HG03139 (cell line): ENCODE data around the gene FPGT.
"Not testable (repeated sequence)": the region's sequence is repeated elsewhere in the genome, so short reads cannot be mapped to it uniquely, and the experiment has no call there.

Experiments used
- ATAC-seq: cut with Tn5 transposase; IDR thresholded peaks from one replicate; pipeline ENCODE4 v1.9.1; 2021; ENCODE audit not compliant: unreplicated experiment

FPGT gene

DNA sequence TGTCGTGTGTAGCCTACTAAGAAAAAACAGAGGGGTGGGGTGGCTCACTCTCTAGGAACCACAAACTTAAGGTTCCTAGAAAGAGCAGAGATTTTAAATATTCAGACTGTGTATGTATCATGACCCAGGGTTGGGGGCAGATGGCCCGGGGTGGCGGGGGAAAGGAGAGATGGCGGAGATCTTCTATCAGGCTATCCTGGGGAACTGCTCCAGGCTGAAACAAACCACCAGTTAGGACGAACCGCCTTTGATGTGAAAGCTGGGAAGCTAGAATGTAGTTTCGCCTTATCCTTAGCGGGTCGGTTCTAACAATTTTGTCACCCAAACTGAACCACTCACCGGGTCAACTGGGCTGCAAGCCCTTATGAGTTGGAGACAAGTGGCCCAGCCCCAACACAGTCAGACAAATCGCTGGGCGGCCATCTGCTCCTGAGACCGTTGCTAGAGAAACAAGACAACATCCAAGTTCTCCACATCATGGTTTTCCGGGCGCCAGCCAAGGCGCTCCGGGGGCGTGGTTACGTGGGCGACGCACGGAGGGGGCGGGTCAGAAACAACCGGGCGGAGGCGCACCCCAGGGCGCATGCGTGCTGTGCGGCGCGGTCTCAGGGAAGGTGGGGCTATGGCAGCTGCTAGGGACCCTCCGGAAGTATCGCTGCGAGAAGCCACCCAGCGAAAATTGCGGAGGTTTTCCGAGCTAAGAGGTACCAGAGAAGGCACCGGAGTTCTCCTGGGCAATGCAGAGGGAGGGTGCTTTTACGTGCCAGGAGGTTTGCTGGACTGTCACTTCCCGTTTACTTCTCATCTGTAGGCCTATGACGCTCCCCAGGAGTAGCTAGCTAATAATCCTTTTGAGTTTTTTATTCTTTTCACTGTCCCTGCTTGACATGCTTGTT is at the start of gene FPGT, which contains the start of gene LRRIQ3:
Gene FPGT (plus strand): TSS at position 586 of the 896 bp plus-strand sequence. CDS start 37 bp downstream, at position 623.
Gene LRRIQ3 (minus strand): TSS at position 520 of the 896 bp plus-strand sequence. CDS start 14,492 bp downstream, outside the sequence.
- ATAC-seq, result peak; percentile 94

DNA sequence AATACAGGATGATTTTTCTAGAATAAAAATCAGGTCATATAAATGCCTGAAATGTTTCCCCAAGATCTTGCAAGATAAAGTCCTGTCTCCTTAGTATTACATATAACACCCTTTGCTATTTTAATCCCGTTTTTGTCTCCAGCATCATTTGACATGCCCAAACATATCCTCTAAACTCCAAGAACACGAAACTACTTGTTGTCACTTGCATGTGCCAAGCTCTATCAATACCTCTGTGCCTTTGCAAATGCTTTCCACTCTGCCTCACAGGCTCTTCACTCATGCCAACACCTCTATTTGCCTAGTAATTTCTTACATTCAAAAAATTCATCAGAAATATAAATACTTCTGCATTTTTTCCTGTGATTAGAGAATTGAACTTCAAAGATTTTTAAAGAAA is 38.0 kb upstream of the FPGT start:
- no peak for ATAC-seq

- no peak for ATAC-seq
Measured at GRCh38 chr1:74161497-74161896, 36.5 kb upstream of the FPGT start.

DNA sequence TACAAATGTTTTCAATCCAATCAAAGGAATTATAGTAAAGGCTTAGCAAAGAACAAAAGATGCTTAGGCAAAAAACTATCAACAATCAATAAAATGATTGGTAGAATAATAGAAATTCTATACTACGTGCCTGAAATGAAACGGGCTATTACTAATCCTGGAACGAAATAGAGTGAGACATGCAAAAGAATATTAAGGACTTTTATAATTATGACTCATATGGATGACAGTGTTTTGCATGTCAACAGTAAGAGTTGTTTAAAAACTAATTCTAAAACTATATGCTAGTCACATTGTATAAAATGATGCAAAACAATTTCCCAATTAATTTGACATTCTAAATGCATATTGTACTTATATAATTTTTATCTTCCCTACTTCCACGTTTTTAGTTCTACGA is 35.7 kb upstream of the FPGT start:
- ATAC-seq, result no peak

DNA sequence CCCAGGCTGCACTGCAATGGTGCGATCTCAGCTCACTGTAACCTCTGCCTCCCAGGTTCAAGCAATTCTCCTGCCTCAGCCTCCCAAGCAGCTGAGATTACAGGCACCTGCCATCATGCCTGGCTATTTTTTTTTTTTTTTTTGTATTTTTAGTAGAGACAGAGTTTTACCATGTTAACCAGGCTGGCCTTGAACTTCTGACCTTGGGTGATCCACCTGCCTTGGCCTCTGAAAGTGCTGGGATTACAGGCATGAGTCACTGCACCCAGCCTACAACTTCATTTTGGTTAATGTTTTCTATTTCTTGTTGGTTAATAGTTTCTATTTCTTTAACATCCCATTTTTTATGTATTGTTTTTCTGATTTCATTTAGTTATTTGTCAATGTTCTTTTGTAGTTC is 23.6 kb upstream of the FPGT start:
- ATAC-seq, result not testable (repeated sequence)

DNA sequence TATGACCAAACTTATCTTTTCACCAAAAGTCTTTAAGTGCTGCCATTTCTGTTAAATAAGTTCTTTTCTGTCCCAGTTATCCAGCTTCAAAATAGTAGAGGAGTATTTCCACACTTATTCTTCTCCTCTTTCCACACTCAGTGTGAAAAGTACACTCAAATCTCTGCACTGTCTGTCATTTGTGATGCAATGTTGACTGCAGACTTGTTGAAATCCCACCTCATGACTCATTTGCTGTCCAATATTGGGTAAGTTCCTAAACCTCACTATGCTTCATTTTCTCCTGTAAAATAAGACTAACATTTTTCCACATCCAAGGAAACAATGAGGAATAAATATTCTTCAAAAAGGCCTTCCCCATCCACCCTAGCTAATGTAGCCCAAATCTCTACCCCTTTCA is 17.6 kb upstream of the FPGT start:
- ATAC-seq, result no peak

DNA sequence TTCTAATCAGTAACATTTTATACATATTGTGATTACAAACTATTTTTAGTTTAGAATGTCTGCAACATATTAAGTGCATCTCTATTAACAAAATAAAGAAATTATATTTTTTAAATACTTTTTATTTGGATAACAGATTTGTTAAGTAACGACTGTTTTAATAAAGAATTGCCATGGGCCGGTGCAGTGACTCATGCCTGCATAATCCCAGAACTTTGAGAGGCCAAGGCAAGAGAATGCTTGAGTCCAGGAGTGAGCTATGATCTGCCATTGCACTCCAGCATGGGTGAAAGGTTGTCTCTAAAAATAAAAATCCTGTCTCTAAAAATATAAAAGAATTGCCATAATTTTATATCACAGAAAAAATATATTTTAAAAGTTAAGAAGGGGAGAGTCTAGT is 4.1 kb upstream of the FPGT start:
- no peak for ATAC-seq

DNA sequence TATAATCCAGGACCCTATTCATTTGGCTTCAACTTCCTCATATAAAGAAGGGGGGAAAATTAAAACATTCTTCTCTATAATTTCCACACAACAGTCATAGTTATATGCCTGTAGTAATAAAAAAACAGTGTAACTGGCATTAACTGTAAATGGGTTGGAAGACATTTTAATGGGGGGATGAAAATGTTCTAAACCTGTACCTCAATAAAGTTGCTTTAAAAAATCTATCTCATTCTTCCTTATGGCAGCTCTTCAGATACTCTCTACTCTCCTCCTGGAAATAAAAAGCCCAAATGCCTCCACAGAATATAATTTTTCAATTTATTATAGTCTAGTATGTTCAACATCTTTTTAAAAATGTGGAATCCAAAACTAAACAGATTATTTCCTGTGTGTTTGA is 2.7 kb upstream of the FPGT start:
- ATAC-seq, result no peak

GRCh38 chr1:74197255-74197654 is 787 bp upstream of the FPGT start:
- ATAC-seq, result no peak

DNA sequence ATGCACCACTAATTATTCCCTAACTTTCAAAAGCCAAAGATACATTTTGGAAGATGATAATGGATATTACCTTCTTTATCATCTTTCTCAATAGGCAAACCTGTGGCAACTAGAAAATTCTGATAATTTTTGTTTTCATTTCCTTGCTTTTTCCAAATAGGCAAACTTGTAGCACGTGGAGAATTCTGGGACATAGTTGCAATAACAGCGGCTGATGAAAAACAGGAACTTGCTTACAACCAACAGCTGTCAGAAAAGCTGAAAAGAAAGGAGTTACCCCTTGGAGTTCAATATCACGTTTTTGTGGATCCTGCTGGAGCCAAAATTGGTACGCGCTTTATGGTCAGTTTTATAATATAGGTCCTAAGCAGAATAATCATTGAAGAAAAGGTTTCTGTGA is 1.5 kb downstream of the FPGT start:
- no peak for ATAC-seq

DNA sequence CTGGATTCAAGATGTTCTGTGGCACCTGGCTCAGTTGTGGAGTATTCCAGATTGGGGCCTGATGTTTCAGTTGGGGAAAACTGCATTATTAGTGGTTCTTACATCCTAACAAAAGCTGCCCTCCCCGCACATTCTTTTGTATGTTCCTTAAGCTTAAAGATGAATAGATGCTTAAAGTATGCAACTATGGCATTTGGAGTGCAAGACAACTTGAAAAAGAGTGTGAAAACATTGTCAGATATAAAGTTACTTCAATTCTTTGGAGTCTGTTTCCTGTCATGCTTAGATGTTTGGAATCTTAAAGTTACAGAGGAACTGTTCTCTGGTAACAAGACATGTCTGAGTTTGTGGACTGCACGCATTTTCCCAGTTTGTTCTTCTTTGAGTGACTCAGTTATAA is 7.2 kb downstream of the FPGT start:
- ATAC-seq, result no peak

GRCh38 chr1:74215229-74215628 is 17.2 kb downstream of the FPGT start:
- no peak for ATAC-seq

DNA sequence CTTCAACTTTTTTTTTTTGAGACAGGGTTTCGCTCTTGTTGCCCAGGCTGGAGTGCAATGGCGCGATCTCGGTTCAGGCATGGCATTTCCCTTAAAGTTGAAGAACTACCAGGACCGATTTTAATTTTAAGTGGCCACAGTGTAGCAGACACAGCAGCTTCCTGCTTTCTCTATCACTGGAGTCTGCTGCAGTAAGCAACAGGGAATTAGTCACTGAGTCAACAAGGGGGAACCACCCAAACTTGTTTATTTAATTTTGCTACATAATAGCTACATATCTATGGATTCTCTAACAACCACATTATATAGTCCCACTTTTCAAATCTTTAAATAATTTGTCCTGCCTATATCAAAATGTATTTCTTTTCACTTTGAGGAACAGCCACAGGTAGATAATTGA is 24.7 kb downstream of the FPGT start:
- ATAC-seq, result no peak

DNA sequence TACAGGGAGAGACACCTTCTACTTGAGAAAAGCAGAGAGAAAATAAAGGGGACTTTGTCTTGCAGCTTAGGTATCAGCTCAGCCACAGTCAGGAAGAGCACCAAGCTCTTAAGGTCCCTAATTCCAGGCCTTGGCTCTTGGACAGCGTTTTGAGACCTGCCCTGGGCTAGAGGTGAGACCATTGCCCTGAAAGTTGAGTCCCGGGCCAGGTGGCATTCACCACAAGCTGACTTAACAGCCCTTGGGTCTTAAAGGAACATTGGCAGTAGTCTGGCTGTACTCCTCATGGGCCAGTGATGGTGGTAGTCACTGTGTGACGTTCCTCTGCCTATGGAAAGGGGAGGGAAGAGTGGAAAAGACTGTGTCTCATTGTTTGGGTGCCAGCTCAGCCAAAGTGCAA is 25.4 kb downstream of the FPGT start:
- no peak for ATAC-seq

- no peak for ATAC-seq
Measured at GRCh38 chr1:74235153-74235552, 37.1 kb downstream of the FPGT start, which contains the start of gene TNNI3K. Gene TNNI3K (plus strand): TSS chr1:74235387. CDS start chr1:74235452, 65 bp downstream.

- ATAC-seq, result no peak
Measured at GRCh38 chr1:74236440-74236839, 38.4 kb downstream of the FPGT start.

DNA sequence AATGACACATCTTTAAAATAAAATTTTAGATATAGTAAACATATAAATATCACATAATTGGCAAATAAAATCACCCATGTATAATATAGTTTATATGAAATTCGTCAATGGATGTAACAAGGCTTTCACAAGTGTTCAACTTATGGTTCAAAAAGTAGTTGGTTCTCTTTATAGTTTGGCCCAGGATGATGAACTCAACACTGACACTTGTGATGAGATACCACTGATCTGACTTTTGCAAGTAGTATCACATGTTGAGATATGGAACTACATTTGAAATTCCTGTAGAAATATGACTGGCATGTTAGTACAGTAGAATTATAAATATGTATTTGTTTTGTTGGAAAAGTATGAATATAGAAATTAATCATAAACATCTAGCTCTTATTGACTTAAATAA is 39.0 kb downstream of the FPGT start:
- no peak for ATAC-seq

DNA sequence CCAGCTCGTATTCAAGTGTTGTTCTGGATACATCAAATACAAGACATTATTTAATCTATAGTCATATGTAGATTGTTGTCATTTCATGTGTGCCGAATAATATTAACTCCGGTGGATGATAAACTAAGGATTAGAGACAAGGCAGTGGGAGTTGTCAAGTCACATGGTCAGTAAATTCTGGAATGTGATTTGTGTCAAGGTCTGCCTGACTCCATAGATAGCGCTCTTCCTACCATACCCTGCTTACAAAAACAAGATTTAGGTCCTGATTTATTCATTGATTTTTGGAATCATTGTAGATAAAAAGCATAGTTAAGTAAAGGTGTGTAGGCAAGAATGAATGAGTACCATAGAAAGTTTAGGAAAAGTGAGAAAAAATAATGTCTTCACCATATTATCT is 39.7 kb downstream of the FPGT start:
- ATAC-seq, result no peak

- ATAC-seq, result no peak
Measured at GRCh38 chr1:74245168-74245772, 47.2 kb downstream of the FPGT start.

GRCh38 chr1:74246315-74246714 is 48.3 kb downstream of the FPGT start:
- ATAC-seq, result no peak

- ATAC-seq, result no peak
Measured at GRCh38 chr1:74247881-74248528, 50.0 kb downstream of the FPGT start.
